Stimulated activated CD4-positive, alpha-beta T cell treated with anti-CD3 and anti-CD28 coated beads, Interleukin-4, amount 100 ng/mL, for 24 hours (primary cell): ENCODE data around the gene PLEKHA8.

ENCODE experiments used
- DNase-seq: peaks from one replicate; pipeline ENCODE4 v3.0.0-alpha.2; 2020

PLEKHA8 gene

DNA sequence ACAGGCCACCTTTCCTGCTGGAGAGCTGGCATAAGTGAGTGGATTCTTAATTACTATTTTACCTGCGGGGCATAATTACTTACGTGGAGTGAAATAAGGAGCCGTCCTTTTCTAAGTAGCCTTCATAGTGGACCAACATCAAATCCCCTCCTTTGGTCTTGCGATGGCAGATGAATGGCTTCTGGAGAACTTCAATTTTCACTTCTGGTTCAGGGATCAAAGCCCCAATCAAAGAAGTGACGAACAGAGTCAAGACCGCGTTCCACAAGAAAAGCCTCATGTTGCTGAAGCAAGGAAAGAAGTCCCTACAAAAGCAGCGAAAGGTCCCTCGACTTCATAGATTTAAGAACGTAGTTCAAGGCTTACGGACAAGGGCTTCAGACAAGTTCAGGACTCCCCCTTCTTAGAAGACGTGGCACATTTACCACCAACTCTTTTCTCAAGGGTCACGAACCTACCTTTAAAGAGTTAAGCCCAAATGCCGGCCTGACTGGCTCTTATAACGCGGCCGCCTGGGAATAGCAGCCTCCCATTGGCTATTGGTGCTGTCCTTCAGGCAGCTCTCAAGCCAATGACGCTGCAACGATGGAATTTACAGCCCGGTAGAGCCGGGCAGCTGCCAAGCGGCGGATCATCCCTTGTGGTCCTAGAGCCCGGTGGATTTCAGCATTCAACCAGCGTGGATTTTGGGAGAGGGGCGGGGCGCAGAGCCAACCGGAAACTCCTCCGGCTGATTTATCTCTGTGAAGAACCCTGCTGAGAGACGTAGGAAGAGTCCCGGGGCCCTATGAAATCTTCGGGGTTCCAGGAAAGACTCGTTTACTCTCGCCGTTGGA is 1.8 kb upstream of the PLEKHA8 start, which contains the start of gene FKBP14:
Gene FKBP14 (minus strand): TSS at position 474 of the 836 bp plus-strand sequence. CDS start 194 bp downstream, at position 280.
- DNase-seq = peak; percentile 95

DNA sequence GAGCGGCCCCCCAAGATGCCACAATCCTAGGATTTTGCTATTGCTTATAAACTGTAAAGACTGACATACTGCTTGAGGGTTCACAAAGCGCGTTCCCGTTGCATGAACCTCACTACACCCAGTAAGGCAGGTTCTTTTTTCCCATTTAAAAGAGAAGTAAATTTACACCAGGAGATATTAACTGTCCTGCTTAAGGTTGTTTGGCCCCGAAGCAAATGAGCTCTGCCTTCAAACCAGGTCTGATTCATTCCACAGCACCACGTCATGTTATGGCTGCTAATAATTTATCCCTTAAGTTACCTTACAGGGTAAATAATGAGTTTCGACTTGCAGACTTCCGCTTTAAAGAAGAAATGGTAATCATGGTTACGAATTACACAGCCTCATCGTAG is 1.2 kb upstream of the PLEKHA8 start:
- DNase-seq = peak; percentile 44

DNA sequence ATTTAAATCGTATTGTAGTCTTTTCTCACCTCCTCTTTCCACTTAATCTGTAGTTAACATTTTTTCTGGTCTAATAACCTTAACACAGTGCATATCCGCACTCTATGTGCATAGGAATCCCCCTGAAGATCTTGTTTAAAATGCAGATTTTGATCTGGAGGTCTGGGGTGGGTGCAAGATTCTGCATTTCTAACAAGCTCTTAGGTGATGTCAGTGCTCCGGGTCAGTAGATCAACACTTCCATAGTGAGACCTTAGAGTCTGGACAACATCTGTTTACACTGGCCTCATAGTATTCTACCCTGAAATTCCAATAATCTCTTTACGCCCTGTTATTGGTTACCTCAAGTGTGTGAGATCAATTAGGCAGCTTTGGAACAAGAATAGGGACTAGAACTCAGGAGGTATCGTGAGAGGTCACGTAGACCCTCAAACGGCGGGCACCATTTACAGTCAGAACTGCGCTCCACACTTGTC is 434 bp upstream of the PLEKHA8 start:
- DNase-seq = no peak

DNA sequence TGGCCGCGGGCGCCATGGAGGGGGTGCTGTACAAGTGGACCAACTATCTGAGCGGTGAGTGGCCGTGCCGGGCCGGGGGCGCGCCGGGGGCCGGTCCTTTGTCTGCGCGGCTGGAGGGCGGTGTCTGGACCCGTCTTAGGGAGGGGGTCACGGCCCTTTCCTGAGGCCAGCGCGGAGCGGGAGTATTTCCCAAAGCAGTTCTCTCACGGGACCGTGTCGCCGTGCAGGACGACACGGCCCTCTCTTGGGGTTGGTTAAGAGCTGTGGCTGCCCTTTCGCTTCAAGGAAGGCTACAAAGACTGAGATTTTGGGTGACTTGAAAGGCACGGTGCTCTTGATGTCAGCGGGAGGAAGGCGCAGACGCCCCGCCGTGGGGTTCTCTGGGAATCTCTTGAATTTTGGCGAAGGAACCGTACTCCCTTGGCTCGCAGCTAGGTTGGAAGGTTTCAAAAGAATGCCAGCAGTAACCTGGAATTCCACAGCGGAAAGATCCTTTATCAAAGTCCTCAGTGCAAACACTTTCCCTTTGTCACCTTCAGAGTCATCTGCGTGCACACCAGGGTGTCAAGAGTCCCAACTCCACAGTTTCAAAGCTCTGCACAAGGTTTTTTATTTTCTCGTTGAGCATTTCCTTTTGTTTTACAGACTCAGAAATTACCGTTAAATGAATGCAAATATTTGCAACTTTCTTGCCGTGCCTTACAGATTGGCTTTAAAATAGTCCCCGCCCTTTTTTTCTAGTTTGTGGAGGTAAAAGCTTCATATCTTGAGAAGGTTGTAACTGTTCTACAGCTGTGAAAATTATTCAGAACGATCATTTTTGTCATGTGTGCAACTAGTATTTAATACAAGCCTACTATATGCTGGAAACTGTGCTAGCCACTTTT is 780 bp downstream of the PLEKHA8 start:
- DNase-seq = peak; percentile 23

DNA sequence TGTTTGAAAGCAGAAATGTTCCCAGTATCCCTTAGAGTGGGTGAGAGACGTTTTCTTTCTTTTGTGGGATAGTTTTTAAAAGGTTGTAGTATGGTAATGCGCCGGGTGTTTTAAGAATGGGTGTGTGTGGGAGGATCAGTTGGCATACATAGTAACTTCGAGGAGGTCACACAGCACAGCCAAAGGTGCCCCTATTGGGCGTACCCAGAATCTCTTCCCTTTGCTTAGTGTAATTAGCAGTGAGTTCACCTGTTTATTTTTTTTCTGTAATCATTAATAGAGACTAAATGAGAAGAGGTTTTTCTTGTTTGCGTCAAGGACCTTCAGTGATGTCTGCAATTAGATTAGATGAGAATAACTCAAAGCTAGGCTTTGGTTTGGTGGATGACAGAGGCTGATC is 1.5 kb downstream of the PLEKHA8 start:
- DNase-seq = peak; percentile 15

DNA sequence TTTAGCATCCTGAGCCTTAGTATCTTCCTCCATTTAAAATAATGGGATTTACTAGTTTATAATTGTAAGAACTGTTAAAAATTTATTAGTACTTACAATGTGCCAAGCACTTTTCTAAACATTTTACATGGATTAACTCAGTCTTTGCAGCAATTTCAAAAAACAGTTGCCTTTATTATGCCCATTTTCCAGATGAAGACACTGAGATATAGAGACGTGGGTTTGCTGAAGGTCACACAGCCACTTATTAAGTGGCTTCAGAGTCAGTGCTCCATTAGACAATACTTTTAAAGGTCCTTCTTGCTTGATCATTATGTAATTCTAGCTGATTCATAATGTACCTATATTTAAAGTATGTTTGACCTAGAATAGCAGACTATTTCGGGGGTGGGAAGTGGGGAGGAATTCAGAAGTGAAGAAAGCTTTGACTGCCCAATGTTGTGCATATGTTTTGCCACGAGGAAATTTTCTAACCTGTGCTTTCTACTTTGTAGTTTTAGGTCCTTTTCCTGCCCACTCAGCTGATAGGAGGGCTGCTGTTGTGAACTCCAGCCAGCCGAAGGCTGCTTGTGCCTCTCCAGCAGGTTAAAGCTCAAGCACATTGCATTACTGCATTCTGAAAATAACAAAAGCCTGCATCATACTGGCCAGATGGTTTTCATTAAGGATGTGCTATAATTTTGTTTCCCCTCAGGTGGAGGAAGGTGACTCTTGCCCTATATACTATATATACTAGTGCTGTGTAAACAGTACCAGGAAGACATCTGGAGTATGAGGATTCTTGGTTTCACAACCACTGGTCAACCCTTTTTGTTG is 4.3 kb downstream of the PLEKHA8 start:
- DNase-seq = no peak

DNA sequence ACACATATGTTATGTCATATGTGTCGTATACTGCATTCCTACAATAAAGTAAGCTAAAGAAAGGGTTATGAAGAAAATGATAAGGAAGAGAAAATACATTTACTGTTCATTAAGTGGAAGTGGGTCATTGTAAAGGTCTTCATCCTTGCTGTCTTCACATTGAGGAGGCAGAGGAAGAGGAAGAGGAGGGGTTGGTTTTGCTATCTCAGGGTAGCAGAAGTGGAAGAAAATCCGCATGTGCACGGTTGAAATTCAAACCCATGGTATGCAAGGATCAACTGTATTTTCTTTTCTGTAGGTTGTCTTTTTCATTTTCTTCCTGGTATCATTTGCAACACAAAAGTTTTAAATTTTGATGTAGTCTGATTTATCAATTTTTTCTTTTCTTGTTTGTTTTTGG is 6.3 kb downstream of the PLEKHA8 start:
- no peak for DNase-seq

DNA sequence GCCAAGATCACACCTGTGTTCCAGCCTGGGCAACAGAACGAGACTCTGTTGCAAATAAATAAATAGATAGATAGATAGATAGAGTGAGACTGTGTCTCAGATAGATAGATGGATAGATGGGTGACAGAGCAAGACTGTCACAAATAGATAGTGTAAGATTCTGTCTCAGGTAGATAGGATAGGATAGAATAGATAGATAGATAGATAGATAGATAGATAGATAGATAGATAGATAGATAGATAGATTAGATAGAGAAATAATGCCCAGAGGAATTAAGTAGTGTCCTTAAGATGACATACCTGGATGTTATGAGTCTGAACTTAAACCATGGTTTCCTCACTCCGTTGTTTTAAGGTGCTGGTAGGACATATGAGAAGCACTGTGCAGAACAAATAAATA is 8.0 kb downstream of the PLEKHA8 start:
- DNase-seq = no peak

DNA sequence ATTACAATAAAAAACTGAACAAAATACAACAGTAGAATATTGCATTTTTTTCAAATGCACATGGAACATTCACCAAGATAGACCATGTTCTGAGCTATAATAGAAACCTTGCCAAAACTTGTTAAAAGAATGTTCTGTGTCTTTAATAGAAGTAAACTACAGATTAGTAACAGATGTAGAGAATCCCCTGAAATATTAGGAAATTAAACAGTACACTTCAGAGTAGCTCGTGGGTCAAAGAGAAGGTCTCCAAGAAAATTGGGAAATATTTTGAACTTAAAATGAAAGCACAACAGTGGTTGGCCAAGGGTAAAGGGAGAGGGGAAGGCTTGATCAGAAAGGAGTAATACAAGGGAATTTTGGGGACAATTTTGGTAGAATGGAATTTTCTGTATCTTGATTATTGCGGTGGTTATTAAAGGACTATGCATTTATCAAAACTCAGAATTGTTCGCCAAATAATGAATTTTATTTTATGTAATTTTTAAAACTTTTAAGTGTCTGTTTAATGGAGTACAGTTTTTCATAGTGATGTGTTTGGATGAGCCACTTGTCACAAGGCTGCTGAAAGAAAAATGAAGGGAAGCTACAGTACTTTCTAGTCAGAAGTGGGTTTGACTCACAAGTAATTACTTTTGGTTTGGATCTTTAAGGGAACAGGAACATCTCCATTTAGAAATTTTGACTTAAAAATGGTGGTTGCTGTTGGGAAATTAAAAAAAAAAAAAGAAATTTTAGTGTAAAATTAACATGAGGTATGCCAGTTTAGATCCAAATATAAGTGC is 10.2 kb downstream of the PLEKHA8 start:
- no peak for DNase-seq

DNA sequence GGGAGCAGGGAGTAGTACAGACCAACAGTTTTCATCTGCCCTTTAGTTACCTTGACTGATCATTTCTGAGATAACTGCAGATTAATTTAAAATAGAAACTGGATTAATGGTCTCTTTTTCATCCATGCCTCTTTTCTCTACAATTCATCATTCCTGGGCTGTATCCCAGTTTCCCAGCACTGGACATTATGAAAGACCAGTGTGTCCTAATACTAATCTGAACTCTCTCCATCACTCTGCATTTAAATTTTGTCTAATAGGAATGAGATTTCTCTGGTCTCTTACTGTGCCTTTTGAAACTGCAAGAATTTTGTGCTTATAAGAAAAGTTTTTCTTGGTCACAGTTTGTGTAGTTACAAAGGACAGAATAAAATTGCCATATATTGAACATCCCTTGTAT is 12.7 kb downstream of the PLEKHA8 start:
- DNase-seq = no peak

DNA sequence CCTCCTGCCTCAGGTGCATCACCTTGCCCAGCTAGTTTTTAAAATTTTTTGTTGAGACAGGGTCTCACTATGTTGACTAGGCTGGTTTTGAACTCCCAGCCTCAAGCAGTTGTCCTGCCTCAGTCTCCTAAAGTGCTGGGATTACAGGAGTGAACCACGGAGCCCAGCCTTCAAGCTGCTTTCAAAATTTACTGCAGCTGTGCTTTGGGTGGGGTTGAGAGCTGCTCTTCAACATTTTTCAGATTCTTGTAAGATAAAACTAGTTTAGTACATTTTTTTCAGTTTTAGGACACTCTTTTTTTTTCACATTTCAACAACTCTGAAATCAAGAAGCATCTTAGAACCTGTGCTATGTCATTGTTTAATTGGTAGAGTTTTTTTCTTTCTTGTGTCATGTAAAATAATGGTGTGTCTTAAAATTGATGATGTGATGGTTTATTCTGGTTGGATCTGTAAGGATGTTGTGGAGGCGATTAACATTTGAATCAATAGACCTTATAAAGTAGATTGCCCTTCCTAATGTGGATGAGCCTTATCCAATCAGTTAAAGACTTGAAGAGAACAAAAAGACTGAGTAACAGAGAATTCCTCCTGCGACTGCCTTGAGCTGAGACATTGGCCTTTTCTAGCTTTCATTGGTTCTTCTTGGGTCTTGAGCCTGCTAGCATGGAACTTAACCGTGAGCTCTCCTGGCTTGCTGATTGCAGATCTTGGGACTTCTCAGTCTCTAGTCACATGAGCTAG is 13.5 kb downstream of the PLEKHA8 start:
- no peak for DNase-seq

DNA sequence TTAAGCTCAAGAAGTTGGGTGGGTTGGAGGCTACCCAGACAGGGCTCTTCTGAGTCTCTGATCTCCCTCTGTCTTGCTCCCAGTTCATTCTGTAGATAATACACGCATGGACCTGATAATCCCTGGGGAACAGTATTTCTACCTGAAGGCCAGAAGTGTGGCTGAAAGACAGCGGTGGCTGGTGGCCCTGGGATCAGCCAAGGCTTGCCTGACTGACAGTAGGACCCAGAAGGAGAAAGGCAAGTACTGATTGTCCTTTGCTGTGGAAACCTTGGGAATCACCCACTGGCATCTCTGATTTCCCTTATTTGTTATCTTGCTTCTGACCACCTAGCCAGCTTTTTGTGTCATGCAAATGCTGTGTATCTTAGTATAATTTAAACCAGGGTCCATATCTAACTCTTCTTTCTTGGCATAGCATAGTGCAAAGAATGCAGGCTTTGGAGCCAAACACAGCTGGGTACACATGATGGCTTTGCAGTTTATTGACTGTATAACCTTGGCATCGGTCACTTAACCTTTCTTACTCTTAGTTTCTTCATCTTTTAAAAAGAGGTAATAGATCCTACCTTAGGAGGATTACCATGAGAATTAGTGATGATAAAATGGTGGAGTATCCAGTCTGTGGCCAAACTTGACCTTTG is 18.0 kb downstream of the PLEKHA8 start:
- no peak for DNase-seq

DNA sequence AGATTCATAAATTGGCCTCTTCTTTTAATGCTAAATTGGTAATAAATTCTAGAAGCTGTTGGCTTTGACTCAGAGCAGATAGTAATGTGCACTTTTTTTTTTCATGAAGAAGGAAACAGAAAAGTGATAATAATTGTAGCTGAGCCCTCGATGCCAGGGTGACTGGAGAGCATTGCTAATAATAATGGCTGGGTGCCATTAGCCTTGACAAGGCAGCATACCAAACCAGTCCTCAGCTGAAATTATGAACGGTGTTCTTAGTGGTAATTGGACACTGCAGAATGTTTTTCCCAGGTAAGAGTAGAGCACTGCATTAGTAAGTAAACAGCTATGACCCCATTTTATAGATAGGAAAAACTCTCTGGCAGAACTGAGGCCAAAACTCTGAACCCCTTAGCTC is 18.9 kb downstream of the PLEKHA8 start:
- no peak for DNase-seq

DNA sequence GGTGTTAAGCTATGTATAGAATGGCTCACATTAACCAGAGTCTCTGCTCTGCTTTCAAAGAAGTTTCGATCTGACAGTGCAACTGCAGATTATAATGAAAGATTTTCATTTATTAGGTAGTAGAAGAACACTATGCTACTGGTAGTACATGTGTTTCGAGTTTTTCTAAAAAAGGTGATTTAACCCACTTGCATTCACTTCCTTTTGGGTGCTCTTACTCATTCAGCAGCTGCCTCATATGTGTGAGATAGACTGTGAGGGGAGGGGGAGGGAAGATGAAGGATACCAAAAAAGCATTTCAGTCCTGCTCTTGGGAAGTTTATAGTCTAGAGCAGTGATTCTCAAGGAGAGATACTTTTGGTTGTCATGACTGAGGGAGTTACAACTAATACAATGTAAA is 20.4 kb downstream of the PLEKHA8 start:
- DNase-seq = no peak

DNA sequence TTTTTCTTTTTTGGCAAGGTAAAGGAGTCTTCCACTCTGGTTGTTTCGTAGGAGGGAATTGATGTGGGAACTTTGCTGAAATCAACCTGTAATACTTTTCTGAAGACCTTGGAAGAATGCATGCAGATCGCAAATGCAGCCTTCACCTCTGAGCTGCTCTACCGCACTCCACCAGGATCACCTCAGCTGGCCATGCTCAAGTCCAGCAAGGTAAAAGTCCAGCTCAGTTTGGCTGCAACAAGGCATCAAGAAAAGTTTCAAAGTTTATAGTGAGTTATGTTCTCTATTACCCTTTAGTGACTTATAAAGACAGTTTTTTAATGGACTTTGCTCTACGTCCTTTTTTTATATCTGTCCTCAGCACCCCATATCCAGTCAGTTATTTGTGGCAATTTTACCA is 21.0 kb downstream of the PLEKHA8 start:
- DNase-seq = no peak

DNA sequence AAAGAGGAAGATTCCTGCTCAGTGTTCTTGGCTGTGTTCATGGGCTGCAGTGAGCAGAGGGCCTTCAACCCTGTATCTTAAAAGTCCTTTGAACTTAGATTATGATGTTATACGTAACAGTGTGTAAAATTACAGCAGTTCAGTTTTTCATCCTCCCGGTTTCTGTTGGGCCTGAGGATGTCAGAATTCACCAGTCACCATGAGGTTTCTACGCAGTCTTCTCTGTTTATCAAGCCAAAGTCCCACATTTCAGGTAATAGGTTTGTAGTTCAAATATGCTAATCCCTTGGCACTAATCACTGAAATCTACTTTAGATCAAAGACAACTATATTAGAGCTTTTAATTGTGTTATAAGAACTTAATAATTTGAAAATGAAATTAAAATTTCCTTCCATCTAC is 24.9 kb downstream of the PLEKHA8 start:
- no peak for DNase-seq

DNA sequence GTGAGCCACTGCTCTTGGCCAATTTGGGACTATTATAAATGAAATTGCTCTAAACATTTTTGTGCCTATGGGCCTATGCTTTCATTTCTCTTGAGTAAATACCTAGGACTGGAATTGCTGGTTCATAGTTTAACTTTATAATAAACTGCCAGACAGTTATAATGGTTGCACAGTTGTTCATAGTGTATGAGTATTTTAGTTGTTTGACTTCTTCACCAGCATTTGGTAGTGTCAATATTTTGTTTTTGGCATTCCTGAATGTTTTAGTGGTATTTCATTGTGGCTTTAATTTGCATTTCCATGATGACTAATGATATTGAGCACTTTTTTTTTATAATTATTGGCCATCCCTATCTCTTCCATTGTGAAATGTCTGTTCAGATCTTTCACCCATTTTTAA is 29.5 kb downstream of the PLEKHA8 start:
- DNase-seq = no peak

DNA sequence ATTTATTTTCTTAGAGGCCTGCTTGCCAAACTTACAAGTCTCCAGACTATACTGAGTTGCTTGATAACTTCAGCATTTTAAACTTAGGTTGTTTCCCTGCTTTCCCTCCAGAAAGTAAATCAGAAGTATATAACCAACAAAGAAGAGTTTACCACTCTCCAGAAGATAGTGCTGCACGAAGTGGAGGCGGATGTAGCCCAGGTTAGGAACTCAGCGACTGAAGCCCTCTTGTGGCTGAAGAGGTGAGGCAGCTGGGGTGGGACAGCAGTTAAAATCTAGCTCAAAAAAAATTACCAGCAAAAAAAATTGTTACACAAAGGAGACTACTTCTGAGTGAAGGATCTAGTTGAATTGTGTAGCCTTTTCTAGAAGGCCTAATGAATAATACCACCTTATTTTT is 33.6 kb downstream of the PLEKHA8 start:
- peak; percentile 14 for DNase-seq

DNA sequence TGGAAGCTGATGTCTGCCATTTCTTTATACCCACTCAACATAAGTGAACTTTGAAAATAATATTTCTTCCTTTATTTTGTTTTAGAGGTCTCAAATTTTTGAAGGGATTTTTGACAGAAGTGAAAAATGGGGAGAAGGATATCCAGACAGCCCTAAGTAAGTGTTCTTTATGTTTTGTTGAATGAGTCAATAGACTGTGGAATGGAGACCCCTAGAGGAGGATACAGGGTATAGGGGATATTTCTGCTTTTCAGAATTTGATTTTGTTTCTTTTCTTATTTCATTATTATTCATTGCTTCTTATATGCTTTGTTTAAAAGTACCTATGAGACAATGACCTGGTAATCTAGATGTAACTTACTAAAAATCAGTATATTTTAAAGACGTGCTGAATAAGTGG is 34.4 kb downstream of the PLEKHA8 start:
- DNase-seq = no peak

DNA sequence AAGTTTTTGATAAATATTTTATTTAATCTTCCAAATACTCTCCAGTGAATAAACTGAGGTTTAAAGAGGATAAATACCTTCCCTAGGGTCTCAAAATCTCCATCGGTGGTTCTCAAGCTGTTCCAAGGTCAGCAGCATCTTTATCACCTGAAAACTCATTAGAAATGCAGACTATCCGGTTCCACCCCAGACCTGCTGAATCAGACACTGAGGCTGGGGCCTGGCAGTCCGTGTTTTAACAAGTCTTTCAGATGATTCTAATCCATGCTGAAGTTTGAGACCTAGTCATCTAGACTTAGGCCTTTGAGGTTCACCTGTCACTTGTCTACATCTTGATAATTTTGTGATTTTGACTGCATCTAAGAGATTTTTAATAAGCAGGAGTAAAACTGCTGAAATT is 37.5 kb downstream of the PLEKHA8 start:
- DNase-seq = no peak

DNA sequence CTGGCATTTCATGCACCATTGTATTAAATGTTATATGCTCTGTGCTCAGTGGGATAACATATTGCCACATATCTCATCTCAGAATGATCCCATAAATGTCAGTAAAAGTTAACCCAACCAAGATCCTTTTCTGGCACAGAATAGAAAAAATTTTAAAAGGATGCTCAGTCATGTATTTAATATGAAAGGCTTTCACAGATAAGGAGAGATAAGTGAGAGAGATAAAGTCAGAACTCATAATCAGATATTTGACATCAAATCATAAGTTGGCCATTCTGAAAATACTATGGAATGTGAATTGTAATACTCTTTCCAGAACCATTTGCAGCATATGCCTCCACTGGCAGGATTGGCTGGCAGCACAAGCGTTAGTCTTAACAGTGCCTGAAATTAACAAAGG is 38.5 kb downstream of the PLEKHA8 start:
- DNase-seq = no peak
